GM13976 (cell line): ENCODE data around the gene RUVBL1.

Experiments used
- DNase-seq: peaks from one replicate; pipeline ENCODE4 v3.0.0; 2012; ENCODE audit warnings: low spot score
- in situ Hi-C: fragments of 300-500 bp; cut with MboI; formaldehyde crosslinking; loops from one replicate; pipeline ENCODE4 v1.12.0; 2022; ENCODE audit warnings: low sequenced_read_pairs, mixed read lengths, inconsistent platforms; ENCODE audit not compliant: unreplicated experiment
- TF ChIP-seq, protein P1 (sequence below): IDR thresholded peaks from 2 replicates; pipeline ENCODE4 v1.5.1; 2012; ENCODE audit warnings: borderline replicate concordance, mild to moderate bottlenecking; ENCODE audit not compliant: insufficient read depth; ENCODE audit errors: extremely low read depth, missing control alignments, control extremely low read depth

Gene RUVBL1

DNA sequence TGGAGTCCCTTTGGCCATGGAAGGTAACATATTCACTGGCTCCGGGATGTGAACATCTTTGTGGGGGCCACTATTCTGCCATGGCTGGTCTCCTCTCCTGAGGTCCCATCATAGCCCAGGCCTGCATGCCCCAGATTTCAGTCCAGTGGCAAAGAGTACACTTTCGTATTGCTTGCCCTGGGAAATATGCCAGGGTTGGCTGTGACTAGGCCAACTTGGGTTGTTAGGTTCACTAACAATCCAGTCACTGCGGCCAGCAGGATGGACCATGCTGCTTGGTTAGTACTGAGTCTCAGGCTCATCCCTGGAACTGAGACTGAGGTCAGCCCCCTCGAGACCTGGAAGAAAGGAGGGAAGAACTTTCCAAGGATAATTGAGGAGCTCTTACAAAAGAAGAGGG, 19.9 kb upstream of the RUVBL1 start:
- in situ Hi-C loops = no loop called here
- no peak for DNase-seq
- TF ChIP-seq, protein P1, sequence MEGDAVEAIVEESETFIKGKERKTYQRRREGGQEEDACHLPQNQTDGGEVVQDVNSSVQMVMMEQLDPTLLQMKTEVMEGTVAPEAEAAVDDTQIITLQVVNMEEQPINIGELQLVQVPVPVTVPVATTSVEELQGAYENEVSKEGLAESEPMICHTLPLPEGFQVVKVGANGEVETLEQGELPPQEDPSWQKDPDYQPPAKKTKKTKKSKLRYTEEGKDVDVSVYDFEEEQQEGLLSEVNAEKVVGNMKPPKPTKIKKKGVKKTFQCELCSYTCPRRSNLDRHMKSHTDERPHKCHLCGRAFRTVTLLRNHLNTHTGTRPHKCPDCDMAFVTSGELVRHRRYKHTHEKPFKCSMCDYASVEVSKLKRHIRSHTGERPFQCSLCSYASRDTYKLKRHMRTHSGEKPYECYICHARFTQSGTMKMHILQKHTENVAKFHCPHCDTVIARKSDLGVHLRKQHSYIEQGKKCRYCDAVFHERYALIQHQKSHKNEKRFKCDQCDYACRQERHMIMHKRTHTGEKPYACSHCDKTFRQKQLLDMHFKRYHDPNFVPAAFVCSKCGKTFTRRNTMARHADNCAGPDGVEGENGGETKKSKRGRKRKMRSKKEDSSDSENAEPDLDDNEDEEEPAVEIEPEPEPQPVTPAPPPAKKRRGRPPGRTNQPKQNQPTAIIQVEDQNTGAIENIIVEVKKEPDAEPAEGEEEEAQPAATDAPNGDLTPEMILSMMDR = no peak

DNA sequence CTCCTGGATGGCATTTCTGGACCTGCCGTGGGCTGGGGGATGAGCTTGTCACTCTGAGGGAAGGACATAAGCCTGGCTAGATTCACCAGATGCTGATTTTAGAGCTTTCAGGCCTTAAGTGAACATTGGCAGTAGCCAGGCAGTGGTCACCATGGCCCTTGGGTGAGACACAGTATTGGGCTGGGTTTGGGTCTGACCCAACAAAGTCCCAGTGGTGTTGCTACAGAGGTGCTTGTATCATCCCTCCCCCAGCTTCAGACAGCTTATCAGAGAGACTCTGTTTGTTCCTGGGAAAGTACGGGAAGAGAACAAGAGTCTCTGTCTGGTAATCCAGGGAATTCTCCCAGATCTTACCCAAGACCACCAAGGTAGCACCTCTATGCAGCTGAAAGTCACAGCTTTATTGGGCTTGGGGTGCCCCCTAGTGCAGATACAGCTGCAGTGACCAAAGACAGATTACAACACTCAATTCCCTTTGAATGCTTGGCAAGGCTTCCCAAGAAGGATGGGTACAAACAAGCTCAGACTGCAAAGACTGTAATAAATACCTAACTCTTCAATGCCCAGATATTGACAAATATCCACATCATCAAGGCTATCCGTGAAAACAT, 9.8 kb upstream of the RUVBL1 start:
- DNase-seq = no peak
- TF ChIP-seq, protein P1 = peak; percentile 52
- in situ Hi-C loops = no loop called here

DNA sequence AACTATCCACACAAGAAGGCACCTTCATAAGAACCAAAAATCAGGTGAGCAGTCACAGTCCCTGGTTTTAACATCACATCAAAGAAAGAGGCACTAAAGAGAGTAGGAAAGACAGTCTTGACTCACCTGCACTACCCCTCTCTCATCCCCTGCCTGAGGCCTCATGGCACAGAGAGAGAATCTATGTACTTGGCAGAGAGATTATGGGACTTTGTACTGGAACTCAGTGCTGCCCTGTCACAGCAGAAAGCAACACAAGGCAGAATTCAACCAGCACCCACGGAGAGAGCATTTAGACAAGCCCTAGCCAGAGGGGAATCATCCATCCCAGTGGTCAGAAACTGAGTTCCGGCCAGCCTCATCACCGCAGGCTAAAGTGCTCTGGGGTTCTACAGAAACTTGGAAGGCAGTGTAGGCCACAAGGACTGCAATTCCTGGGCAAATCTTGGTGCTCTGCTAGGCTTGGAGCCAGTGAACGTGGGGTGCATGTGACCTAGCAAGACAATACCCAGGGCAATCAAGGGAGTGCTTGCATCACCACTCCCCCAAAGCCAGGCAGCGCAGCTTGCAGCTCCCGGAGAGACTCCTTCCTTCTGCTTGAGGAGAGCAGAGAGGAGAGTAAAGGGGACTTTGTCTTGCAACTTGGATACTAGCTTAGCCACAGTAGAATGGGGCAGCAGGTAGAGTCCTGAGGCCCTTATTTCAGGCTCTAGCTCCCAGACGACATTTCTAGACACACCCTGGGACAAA, 8.5 kb upstream of the RUVBL1 start:
- TF ChIP-seq, protein P1 = no peak
- DNase-seq = no peak
- in situ Hi-C loops = no loop called here

DNA sequence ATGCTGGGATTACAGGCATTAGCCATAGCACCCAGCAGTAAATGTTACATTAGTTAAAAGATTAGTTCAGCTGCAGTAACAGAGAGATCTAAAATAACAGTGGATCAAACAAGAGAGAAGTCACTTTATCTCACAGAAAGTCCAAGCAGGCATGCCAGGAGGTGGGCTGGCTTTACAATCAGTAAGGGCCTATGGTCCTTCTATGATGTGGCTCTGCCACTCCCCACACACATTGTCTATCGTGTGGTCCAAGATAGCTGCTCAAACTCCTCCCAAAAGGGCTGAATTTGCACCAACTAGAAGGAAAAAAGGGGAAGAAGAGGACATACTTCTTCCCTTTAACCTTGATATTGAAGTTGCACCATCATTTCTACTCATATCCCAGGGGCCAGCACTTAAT, 4.6 kb upstream of the RUVBL1 start:
- no peak for DNase-seq
- in situ Hi-C loops = no loop called here
- TF ChIP-seq, protein P1 = no peak

DNA sequence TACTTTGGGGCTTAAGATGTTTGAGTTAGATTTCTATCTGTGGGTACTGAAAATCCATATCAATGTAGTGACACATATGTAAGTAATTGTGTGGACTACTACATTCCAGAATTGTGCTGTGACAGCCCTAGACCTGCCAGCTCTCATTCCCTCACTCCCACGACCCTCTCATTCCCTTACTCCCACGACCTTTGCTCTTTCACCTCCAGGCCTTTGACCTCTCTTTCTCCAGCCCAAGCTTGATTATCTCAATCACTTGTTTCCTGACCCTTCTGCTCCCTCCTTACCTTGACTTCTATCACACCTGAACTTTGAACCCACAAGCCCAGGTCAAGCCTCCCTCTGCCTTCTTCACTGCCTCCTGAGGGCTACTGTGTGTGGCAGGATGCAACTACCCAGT, 3.6 kb upstream of the RUVBL1 start:
- DNase-seq = no peak
- TF ChIP-seq, protein P1 = no peak
- in situ Hi-C loops = no loop called here

DNA sequence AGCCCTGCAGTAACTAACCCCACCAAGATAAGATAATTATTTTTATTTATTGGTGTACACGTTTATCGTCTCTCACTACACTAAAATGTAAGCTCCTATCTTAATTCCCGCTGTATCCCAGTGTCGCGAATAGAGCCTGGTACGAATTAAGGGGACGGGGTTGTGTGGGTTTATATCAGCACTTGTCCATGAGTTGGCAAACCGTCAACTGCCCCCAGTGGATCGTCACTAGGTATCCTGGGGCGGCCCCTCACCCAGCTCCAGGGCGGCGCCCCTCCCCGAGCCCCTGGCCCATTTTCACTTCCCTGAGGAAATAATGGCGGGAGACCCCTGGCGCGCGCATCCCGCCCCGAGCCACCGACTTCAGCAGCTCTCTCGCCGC, 465 bp downstream of the RUVBL1 start:
- no peak for DNase-seq
- in situ Hi-C loops = no loop called here
- TF ChIP-seq, protein P1 = no peak
